HG02610 (cell line): ENCODE results near the gene APMAP.

ENCODE experiments used
- ATAC-seq: cut with Tn5 transposase; IDR thresholded peaks from one replicate; pipeline ENCODE4 v1.9.1; 2021; ENCODE audit warnings: mild to moderate bottlenecking, moderate library complexity; ENCODE audit not compliant: unreplicated experiment

Gene APMAP

GRCh38 chr20:24990810-24991252, 1.7 kb downstream of the APMAP start:
- no peak for ATAC-seq

GRCh38 chr20:24989162-24989561, 3.4 kb downstream of the APMAP start:
- ATAC-seq: no peak

- no peak for ATAC-seq
Measured at GRCh38 chr20:24987873-24988835, 4.4 kb downstream of the APMAP start.

DNA sequence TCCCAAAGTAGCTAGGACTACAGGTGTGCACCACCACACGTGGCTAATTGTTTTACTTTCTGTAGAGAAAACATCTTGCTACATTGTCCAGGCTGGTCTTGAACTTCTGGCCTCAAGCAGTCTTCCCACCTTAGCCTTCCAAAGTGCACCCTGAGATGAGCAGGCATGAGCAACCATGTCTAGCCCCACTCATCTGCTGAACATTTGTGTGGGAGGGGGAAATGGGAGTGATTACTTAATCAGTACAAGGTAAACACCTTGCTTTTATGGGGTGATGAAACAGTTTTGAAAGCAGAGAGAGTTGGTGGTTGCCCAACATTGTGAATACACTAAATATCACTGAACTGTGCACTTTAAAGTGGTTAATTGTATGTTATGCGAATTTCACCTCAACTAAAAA, 5.3 kb downstream of the APMAP start:
- no peak for ATAC-seq

- ATAC-seq: no peak
Measured at GRCh38 chr20:24986436-24987015, 6.0 kb downstream of the APMAP start.

DNA sequence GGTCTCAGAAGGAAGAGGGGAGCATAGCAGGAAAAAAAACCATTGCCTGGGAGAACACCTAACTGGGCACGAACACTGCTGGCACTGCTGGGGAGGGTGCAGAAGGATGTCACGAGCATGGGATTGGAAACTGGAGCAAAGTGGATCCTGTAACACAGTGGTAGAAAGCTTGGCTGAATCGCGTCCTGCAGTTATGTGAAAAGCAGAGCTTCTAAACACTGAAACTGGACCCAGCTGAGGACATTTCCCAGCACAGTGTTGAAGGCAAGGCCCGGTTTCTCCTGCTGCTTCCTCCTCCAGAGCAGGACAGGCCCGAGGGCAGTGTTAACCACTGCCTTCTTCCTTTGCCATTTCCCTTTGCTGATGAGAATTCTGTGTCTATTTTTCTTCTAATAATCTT, 6.7 kb downstream of the APMAP start:
- no peak for ATAC-seq

DNA sequence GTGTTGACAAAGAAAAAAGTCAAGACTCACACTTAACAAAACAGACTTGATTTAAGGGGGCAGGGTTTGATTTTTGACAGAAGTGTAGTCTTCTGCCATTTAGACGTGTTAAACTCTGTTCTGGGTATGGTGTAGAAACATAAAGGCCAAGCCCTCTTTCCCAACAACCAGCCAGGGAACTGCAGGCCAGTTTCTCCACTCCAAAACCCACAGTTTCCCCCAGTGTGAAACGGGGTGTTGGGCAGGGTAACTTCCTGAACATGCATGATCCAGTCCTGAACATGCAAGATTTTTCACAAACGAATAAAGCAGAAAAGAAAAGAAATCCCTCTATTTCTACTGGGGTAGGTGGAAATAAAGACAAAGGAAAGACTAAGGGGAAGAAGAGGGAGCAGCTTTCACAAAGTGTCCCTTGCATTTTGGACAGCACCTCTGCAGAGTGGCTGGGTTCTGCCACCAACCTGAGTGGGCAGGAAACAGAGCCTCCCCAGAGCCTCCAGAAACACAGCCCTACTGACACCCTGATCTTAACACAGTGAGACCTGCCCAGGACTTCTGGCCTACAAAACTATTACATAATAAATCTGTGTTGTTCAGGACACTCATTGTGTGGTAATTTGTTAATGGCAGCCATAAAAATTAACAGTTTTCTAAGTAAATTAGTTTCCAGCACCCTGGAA, 7.5 kb downstream of the APMAP start:
- ATAC-seq: no peak

- no peak for ATAC-seq
Measured at GRCh38 chr20:24983896-24984295, 8.7 kb downstream of the APMAP start.

- ATAC-seq: no peak
Measured at GRCh38 chr20:24981790-24982189, 10.8 kb downstream of the APMAP start.

- ATAC-seq: no peak
Measured at GRCh38 chr20:24981282-24981681, 11.3 kb downstream of the APMAP start.

DNA sequence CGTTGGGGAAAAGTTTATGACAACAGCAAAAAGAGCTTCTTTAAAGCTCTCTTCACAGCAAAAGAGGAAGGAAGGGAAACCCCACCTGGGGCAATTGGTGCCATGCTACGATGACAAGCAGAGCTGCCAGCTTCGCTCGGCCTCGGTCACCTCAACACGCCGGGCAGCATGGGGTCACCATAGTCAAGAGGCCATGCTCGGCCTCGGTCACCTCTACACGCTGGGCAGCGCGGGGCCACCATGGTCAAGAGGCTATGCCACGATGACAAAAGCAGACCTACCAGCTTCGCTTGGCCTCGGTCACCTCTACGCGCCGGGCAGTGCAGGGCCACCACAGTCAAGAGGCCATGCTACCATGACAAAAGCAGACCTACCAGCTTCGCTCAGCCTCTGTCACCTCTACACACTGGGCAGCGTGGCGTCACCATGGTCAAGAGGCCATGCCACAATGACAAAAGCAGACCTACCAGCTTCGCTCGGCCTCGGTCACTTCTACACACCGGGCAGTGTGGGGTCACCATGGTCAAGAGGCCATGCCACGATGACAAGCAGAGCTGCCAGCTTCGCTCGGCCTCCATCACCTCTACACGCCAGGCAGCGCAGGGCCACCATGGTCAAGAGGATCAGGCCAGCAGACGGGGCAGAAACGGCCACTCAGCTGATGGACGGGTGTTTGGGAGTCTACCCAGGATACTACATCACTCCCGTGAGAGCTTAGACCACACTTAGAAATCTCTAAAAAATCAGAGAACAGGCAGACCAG, 12.1 kb downstream of the APMAP start:
- no peak for ATAC-seq

GRCh38 chr20:24979036-24979960, 13.3 kb downstream of the APMAP start:
- ATAC-seq: no peak

GRCh38 chr20:24978513-24978912, 14.0 kb downstream of the APMAP start:
- ATAC-seq: no peak

DNA sequence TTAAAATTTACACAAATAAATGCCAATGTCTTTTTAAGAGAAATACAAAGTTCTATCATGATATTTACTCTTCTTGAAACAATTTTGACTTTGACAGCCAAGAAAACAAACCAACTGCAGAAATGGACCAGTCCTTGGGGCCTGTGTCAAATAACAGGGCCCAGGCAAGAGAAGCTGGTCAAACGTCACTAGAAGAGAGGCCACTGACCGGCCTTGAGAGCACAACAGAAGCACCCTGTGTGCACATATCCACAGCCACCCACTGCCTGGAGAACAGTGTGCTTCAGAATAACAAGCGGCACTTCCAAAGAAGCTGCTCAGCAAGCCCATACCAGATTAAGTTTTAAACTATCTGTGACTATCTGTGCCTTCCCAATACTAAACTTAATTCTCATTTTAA, 14.8 kb downstream of the APMAP start:
- ATAC-seq: no peak

DNA sequence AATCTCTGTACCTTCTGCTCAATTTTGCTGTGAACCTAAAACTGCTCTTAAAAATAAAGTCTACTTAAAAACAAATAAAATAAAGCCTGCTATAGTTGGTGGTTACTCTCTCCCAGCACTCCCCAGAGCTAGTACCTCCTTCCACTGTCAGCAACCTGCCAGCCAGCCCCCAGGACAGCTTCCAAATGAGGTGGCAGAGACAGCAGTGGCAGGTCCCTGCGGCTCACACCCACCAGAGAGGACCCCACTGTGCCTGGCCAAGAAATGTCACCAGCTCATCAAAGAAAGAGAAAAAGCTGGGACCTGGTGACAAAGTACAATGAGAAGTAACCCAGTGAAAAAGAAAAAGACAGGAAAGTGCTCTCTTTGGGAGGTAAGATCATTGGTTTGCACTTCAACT, 15.2 kb downstream of the APMAP start:
- ATAC-seq: no peak

- no peak for ATAC-seq
Measured at GRCh38 chr20:24972341-24972740, 20.2 kb downstream of the APMAP start.

DNA sequence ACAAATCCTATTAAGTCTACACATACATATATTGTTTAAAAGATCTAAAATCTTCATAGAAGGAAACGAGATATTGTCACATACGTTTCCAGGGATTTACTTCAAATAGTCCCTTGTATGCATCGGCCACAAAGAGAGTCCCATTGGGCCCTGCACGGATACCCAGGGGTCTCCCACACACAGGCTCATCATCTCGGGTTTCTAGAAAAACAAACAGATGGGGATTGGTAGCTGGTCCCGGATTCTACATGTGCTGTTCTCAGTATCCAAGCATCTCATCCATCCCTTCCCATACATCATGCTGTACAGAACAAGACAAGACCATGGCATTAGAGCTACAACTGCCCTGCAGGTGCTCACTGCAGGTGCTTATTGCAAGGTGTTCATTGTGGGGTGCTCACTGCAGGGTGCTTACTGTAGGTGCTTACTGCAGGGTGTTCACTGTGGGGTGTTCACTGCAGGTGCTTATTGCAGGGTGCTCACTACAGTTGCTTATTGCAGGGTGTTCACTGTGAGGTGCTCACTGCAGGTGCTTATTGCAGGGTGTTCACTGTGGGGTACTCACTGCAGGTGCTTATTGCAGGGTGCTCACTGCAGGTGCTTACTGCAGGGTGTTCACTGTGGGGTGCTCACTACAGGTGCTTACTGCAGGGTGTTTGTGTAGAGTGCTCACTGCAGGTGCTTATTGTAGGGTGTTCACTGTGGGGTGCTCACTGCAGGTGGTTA, 21.0 kb downstream of the APMAP start:
- ATAC-seq: no peak

DNA sequence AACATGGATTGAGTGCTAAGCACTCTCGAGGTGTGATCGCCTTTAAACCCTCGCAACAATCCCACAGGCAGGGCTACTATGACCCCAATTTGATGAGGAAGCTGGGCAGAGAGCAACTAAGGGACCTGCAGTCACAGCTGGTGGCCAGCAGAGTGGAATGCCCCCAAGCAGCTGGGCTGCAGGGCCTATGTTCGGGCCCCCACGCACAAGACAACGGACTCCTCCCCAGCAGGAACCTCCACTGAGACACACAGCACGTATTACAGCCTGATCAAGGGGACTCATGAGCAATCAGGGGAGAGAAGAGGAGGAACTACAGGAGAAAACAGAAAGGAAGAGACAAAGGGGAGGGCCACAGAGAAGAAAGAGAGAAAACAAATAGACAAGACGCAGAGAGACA, 21.8 kb downstream of the APMAP start:
- no peak for ATAC-seq

DNA sequence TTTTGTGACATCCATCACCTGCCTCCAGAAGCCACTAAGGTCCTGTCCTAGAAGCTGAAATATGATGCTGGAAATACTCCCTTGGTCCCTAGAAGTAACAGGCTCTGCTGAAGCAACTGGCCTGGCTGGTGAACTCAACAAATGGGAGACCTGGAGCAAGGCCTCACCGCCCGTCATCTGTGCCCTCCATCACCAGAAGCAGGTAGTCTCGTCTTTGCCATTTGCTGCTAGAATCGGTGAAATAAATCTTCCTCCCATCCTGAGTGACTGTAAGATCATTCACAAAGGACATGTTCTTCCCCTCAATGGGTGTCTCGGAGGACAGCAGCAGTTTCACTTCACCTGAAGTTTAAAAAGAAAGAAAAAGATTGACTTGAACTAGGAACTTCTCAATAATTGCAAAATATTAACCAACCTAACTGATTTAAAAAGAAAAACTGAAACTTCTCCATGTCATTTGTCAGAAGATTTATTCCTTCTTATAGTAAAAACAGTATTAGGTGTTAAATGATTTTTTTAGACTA, 22.5 kb downstream of the APMAP start:
- no peak for ATAC-seq
